ENCODE data around the gene MYL5.

DNA sequence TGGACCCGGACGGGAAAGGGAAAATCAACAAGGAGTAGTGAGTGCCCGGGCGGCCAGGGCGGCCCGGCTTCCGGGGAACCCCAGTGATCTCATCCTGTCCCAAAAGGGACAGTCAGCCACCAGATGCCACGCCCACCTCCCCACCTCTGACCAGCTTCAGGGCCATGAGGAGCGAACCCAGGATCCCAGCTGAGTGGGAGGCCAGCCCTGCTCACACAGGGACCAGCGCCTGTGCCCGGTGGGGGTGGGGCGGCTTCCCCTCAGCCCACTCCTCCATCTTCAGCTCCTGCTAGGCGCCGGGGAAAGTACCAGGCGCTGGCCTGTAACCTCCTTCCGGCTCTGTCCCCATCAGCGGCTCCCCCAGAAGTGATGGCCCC, 6.2 kb downstream of the MYL5 start:
- no peak for TF ChIP-seq POLR2A (IDR thresholded peaks at IDR 0.05; ENCODE audit: low read length)
- no peak for TF ChIP-seq GATA1 (IDR thresholded peaks at IDR 0.05; ENCODE audit: low read depth, low read length)

Measured in erythroblast (primary cell).